Measurements from ENCODE around the gene UBE2I.
A peak's percentile ranks its signal among the peaks of the same experiment; 100 is the strongest.

The UBE2I gene

DNA sequence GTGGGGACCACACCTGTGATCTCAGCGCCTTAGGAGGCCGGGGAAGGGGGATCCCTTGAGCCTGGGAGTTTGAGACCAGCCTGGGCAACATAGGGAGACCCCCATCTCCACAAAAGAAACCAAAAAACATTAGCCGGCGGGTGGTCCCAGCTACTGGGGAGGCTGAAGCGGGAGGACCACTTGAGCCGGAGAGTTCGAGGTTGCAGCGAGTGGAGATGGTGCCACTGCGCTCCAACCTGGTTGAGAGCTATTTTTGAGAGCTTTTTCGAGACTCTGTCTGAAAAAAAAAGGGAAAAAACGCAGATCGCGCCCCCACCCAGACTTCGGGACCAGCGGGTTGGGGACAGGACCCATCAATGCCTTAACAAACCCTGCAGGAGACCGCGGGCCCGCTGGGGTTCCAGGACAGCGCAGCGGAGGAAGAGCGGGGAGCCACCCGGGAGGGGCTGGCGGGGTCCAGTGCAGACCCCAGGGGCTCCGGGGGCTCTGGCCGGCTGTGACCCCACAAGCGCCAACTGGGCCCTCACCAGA lies 23.2 kb downstream of the UBE2I start:
- Histone ChIP-seq H3K27ac (ENCODE audit: low read depth, low read length) (no peak overlapping the region), H3K4me3 (ENCODE audit: low read length) (no peak overlapping the region), H3K27me3 (ENCODE audit: control insufficient read depth, insufficient read depth, low read length) (peaks cover 36% of the 10 kb centered on the region), H3K9ac (ENCODE audit: low read length) (no peak overlapping the region), H3K36me3 (ENCODE audit: control insufficient read depth, insufficient read depth, low read length) (no peaks in the 10 kb centered on the region), H3K4me1 (ENCODE audit: control insufficient read depth, insufficient read depth, low read length) (no peaks in the 10 kb centered on the region)

DNA sequence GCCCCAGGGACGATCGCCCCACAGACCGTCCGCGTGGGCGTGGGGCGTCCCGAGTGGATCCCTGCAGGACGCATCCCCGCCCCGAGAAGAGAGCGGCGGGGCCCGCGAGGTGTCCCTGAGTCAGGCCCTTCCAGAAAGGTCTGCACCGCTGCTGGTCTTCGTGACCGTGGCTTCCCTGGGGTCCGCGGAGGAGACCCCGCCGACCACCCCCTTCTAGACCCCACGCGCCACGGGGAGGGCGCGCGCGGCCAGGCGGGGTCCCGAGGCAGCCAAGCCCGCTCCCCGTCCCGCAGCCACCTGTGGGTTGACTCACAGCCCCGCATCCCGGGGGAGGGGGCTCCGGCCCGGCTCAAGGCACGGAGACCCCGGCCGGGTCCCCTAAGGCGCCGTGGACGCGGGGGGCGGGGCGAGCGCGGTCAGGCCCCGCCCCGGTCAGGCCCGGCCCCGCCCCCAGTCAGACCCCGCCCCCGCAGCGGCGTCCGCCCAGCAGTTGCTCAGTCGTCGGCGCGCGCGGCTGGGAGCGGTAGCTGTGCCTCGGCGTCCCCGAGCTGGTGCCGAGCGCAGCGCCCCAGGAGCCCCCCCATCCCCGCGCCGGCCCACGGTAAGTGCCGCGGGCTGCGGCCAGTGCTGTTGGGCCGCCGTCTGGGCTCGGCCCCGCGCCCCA lies 23.8 kb downstream of the UBE2I start, which contains the start of gene BAIAP3:
TSS of gene BAIAP3 (plus strand) at position 497 of the 664 bp plus-strand sequence. CDS start 4,905 bp downstream, outside the sequence.
- Histone ChIP-seq H3K9ac (ENCODE audit: low read length) (no peak within 1 kb of the TSS), H3K36me3 (ENCODE audit: control insufficient read depth, insufficient read depth, low read length) (no peaks in the 10 kb centered on the region), H3K27ac (ENCODE audit: low read depth, low read length) (no peak within 1 kb of the TSS), H3K4me1 (ENCODE audit: control insufficient read depth, insufficient read depth, low read length) (no peaks in the 10 kb centered on the region), H3K4me3 (ENCODE audit: low read length) (peak within 1 kb of the TSS; percentile 48), H3K27me3 (ENCODE audit: control insufficient read depth, insufficient read depth, low read length) (peaks cover 36% of the 10 kb centered on the region)

- no peaks in the 10 kb centered on the region for H3K36me3 ChIP-seq (ENCODE audit: control insufficient read depth, insufficient read depth, low read length)
- H3K27me3 ChIP-seq (ENCODE audit: control insufficient read depth, insufficient read depth, low read length), result peaks cover 36% of the 10 kb centered on the region
- H3K9ac ChIP-seq (ENCODE audit: low read length), result no peak overlapping the region
- no peaks in the 10 kb centered on the region for H3K4me1 ChIP-seq (ENCODE audit: control insufficient read depth, insufficient read depth, low read length)
- H3K4me3 ChIP-seq (ENCODE audit: low read length), result no peak overlapping the region
- no peak overlapping the region for H3K27ac ChIP-seq (ENCODE audit: low read depth, low read length)
These were observed 24.6 kb downstream of the UBE2I start for GRCh38 chr16:1333854-1334700.

GRCh38 chr16:1334739-1335138 lies 25.3 kb downstream of the UBE2I start:
- Histone ChIP-seq H3K4me1 (ENCODE audit: control insufficient read depth, insufficient read depth, low read length) (no peaks in the 10 kb centered on the region), H3K9ac (ENCODE audit: low read length) (no peak overlapping the region), H3K27ac (ENCODE audit: low read depth, low read length) (no peak overlapping the region), H3K27me3 (ENCODE audit: control insufficient read depth, insufficient read depth, low read length) (peaks cover 36% of the 10 kb centered on the region), H3K4me3 (ENCODE audit: low read length) (no peak overlapping the region), H3K36me3 (ENCODE audit: control insufficient read depth, insufficient read depth, low read length) (no peaks in the 10 kb centered on the region)

DNA sequence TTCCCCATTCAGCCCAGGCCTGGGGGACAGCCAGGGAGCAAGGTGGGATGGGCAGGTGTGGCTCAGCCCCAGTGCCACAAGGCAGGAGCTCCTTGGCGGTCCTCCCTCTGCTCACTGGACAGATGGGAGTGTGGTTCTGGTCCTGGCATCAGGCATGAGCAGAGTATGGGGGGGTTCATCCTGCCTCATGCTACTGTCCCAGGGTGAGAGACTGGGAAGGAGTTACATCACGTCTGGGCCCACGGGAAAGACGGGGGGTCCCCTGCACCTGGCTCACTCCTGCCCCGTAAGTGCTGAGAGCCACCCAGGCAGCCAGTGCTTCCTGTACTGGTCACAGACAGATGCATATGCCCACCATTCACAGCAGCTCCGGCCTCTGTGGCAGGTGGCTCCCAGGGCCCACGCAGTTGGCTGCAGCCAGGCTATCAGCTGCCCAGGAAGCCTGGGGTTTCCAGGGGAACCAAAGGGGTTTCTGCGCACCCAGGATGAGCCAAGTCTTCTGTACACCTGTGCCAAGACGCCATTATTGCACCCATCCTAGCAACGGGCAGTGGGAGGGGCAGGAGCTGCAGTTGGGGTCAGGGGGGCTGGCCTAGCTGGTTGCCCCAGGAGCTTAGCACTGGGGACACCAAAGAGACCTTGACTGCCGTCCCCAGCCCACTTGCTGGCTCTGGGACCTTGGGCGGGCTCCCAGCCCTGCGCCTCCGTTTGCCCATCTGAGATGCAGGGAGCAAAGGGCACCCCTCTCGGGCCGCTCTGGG lies 26.0 kb downstream of the UBE2I start:
- Histone ChIP-seq H3K4me1 (ENCODE audit: control insufficient read depth, insufficient read depth, low read length) (no peaks in the 10 kb centered on the region), H3K27me3 (ENCODE audit: control insufficient read depth, insufficient read depth, low read length) (peaks cover 36% of the 10 kb centered on the region), H3K4me3 (ENCODE audit: low read length) (no peak overlapping the region), H3K27ac (ENCODE audit: low read depth, low read length) (no peak overlapping the region), H3K36me3 (ENCODE audit: control insufficient read depth, insufficient read depth, low read length) (no peaks in the 10 kb centered on the region), H3K9ac (ENCODE audit: low read length) (no peak overlapping the region)

GRCh38 chr16:1335996-1336395 lies 26.6 kb downstream of the UBE2I start:
- H3K27me3 ChIP-seq (ENCODE audit: control insufficient read depth, insufficient read depth, low read length), result peaks cover 36% of the 10 kb centered on the region
- H3K4me1 ChIP-seq (ENCODE audit: control insufficient read depth, insufficient read depth, low read length), result no peaks in the 10 kb centered on the region
- H3K4me3 ChIP-seq (ENCODE audit: low read length), result no peak overlapping the region
- no peaks in the 10 kb centered on the region for H3K36me3 ChIP-seq (ENCODE audit: control insufficient read depth, insufficient read depth, low read length)
- H3K27ac ChIP-seq (ENCODE audit: low read depth, low read length), result no peak overlapping the region
- H3K9ac ChIP-seq (ENCODE audit: low read length), result no peak overlapping the region

GRCh38 chr16:1336619-1337018 lies 27.2 kb downstream of the UBE2I start:
- H3K27me3 ChIP-seq (ENCODE audit: control insufficient read depth, insufficient read depth, low read length), result peaks cover 31% of the 10 kb centered on the region
- H3K36me3 ChIP-seq (ENCODE audit: control insufficient read depth, insufficient read depth, low read length), result no peaks in the 10 kb centered on the region
- no peak overlapping the region for H3K27ac ChIP-seq (ENCODE audit: low read depth, low read length)
- H3K9ac ChIP-seq (ENCODE audit: low read length), result no peak overlapping the region
- H3K4me1 ChIP-seq (ENCODE audit: control insufficient read depth, insufficient read depth, low read length), result no peaks in the 10 kb centered on the region
- H3K4me3 ChIP-seq (ENCODE audit: low read length), result no peak overlapping the region

GRCh38 chr16:1337486-1337885 lies 28.1 kb downstream of the UBE2I start:
- Histone ChIP-seq H3K27me3 (ENCODE audit: control insufficient read depth, insufficient read depth, low read length) (peaks cover 29% of the 10 kb centered on the region), H3K4me3 (ENCODE audit: low read length) (no peak overlapping the region), H3K36me3 (ENCODE audit: control insufficient read depth, insufficient read depth, low read length) (no peaks in the 10 kb centered on the region), H3K4me1 (ENCODE audit: control insufficient read depth, insufficient read depth, low read length) (no peaks in the 10 kb centered on the region), H3K9ac (ENCODE audit: low read length) (no peak overlapping the region), H3K27ac (ENCODE audit: low read depth, low read length) (no peak overlapping the region)

DNA sequence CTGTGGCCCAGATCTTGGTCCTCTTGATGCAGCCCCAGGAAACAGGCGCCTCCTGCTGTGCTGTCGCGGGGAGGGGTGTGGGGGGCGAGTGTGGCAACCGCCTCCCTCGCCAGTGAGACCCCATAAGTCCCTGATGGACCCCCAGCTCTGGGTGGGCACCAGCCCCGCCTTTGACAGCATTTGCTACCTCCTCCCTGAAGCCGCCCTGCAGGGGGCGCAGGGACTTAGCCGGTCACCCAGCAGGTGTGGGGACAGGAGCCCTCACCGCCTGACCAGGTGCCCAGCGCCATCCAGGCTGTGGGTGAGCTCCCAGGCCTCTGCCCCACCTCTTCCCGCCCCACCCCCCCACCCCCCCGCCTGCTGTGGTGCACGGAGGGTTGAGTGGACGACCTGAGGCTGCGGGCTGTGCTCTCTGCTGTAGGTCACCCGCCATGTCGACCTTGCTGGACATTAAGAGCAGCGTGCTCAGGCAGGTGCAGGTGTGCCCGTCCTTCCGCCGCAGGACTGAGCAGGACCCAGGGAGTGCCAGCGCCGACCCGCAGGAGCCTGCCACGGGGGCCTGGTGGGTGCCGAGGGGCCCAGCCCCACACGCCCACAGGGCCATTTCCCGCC lies 28.8 kb downstream of the UBE2I start:
- H3K4me1 ChIP-seq (ENCODE audit: control insufficient read depth, insufficient read depth, low read length), result no peaks in the 10 kb centered on the region
- H3K9ac ChIP-seq (ENCODE audit: low read length), result no peak overlapping the region
- no peaks in the 10 kb centered on the region for H3K36me3 ChIP-seq (ENCODE audit: control insufficient read depth, insufficient read depth, low read length)
- no peak overlapping the region for H3K4me3 ChIP-seq (ENCODE audit: low read length)
- H3K27me3 ChIP-seq (ENCODE audit: control insufficient read depth, insufficient read depth, low read length), result peaks cover 26% of the 10 kb centered on the region
- no peak overlapping the region for H3K27ac ChIP-seq (ENCODE audit: low read depth, low read length)

DNA sequence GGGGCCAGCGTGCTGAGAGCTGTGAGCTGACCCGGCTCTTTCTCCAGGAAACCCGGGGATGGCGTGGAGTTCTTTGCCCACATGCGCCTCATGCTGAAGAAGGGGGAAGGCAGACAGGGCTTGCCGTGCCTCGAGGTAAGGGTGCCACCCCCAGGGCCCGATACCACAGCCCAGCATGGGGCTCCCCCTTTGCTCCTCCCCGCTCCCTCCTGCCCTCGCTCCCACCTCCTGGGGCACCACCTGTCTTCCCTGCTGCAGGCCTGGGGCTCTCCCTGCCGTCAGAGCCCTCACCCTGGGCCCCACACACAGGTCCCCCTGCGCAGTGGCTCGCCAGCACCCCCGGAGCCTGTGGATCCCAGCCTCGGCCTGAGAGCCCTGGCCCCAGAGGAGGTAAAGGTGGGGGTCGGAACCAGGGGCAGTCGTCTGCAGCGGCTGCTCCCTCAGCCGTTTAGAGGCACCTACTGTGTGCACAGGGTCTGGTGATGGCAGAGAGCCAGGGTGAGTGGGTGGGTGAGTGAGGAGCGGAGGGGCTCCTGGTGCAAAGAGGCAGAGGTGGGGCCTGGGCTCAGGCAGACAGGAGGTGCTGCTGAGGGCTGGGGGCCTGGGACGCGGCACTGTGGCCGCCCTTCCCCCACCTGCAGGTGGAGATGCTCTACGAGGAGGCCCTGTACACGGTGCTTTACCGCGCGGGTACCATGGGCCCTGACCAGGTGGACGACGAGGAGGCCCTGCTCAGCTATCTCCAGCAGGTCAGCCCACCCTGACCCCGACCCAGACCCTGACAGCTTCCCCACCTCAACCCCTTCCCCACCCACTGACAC lies 29.6 kb downstream of the UBE2I start:
- H3K4me3 ChIP-seq (ENCODE audit: low read length), result no peak overlapping the region
- H3K27me3 ChIP-seq (ENCODE audit: control insufficient read depth, insufficient read depth, low read length), result peaks cover 22% of the 10 kb centered on the region
- no peaks in the 10 kb centered on the region for H3K4me1 ChIP-seq (ENCODE audit: control insufficient read depth, insufficient read depth, low read length)
- H3K36me3 ChIP-seq (ENCODE audit: control insufficient read depth, insufficient read depth, low read length), result no peaks in the 10 kb centered on the region
- H3K27ac ChIP-seq (ENCODE audit: low read depth, low read length), result no peak overlapping the region
- H3K9ac ChIP-seq (ENCODE audit: low read length), result no peak overlapping the region

- Histone ChIP-seq H3K4me1 (ENCODE audit: control insufficient read depth, insufficient read depth, low read length) (no peaks in the 10 kb centered on the region), H3K27me3 (ENCODE audit: control insufficient read depth, insufficient read depth, low read length) (peaks cover 14% of the 10 kb centered on the region), H3K27ac (ENCODE audit: low read depth, low read length) (no peak overlapping the region)
These were observed 31.5 kb downstream of the UBE2I start for GRCh38 chr16:1340730-1341494.

More at GRCh38 chr16:1340730-1341494, 31.5 kb downstream of the UBE2I start:
- no peak overlapping the region for H3K9ac ChIP-seq (ENCODE audit: low read length)
- H3K36me3 ChIP-seq (ENCODE audit: control insufficient read depth, insufficient read depth, low read length), result no peaks in the 10 kb centered on the region
- H3K4me3 ChIP-seq (ENCODE audit: low read length), result no peak overlapping the region

All from rectal smooth muscle tissue (tissue), 1 donor.